Activated T-helper 1 cell treated with Interleukin-2 at 50 U/mL for 16 hours (primary cell): ENCODE data around the gene NT5C1A.

Experiments used
- DNase-seq: peaks from one replicate; pipeline ENCODE4 v3.0.0-alpha.2; 2020; ENCODE audit warnings: low read depth

Gene NT5C1A

DNA sequence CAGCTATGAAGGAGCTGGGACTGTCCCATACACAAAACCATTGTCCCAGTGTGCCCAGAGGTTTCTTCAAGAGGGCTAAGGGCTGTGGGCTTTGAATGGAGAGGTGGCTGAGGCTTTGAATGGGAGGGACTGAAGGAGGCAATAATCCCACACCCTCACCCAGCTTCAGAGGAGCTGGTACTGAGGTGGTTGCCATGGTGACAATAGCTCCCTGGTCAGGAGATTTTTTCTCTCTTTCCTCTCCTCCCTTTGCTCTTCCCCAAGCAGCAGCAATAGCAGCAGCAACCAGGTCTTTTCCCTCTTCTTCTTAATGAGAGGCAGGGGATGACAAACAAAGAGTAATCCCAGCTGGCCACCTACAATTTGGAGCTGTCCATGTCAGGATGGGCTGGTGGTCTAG lies 17.7 kb upstream of the NT5C1A start:
- DNase-seq, result no peak

DNA sequence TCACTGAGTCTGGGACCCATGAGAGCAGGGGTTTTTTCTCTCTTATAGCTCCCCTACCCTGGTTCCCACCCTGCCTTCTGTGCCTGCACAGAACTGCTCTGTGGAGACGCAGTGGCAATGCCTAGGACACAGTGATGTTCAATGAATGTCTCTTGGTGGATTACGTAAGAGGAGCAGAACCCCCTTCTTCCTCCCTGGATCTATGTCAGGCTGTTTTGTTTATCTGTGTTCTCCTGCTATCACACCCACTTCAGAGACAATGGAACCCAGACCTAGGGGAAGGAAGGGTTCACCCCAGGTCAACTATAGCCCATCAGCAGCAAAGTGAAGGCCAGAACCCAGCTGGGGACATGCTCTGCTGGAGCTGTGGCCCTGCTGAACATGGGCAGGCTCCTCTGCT lies 17.3 kb upstream of the NT5C1A start:
- DNase-seq, result no peak

DNA sequence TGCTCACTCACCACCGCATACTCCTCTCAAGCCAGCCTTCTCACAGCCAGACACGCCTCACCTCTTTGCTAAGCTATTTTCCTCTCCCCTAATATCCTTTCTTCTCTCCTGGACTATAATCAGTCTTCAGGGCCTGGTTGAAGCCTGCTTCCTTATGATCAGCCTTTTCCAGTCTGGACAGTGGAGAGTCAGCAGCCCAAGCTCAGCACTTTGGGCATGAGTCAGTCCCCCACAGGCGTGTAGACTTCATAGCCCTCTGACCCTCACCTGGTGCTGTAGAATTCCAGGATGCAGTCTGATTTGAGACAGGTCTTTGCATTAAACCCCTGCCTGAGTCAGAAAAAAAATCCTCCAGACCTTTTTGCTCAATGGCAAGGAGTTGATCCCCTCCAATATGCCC lies 16.8 kb upstream of the NT5C1A start:
- DNase-seq, result no peak

DNA sequence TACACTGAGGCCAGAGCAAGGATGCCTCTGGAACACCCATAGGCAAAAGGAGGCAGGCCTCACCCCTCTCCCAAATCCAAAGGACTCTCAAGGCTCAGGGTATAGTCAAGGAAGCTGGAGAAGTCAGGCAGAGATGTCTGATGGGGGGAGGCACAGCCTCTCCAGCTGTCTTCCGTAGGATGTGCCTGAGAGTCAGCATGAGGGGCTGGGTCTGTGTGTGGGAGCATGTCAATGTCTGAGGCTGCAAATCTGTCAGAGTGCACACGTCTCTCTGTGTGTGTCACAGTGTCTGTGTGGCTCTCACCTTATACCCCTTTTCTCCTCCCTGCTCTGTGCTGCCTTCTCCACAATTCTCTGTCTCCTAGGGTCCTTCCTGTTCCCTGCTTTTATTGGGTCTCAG lies 15.3 kb upstream of the NT5C1A start:
- DNase-seq, result no peak

DNA sequence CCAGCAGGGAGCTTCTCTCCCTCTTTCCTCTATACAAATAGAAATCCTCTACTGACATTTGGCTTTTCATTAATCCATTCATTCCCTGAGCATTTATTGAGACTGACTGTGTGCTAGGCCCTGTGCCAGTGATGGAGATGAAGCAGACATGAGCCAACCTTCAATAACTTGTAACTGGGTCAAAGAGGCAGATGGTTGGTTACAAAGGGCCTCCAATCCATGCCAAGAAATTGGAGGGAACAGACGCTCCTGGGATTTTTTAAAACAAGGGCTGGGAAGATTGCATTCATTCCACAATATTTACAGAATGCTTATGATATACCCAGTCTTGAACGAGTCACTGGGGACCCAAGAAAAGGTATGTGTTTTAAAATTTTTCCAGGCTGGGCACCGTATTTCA lies 13.2 kb upstream of the NT5C1A start:
- DNase-seq, result no peak

DNA sequence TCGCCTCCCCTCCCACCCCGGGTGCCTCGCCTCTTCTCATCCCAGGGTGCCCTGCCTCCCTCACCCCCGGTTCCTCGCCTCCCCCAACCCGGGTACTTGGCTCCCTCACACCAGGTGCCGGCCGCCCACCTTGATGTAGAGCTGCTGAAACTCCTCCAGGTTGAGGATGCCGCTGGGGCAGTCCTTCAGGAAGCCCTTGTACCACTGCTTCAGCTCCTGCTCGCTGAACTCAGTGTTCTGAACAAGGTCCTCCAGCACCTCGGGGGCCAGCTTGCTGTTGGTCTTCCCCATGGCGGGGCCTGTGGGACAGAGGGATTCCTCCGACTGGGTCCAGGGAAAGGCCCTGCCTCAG lies 12.4 kb upstream of the NT5C1A start:
- no peak for DNase-seq

DNA sequence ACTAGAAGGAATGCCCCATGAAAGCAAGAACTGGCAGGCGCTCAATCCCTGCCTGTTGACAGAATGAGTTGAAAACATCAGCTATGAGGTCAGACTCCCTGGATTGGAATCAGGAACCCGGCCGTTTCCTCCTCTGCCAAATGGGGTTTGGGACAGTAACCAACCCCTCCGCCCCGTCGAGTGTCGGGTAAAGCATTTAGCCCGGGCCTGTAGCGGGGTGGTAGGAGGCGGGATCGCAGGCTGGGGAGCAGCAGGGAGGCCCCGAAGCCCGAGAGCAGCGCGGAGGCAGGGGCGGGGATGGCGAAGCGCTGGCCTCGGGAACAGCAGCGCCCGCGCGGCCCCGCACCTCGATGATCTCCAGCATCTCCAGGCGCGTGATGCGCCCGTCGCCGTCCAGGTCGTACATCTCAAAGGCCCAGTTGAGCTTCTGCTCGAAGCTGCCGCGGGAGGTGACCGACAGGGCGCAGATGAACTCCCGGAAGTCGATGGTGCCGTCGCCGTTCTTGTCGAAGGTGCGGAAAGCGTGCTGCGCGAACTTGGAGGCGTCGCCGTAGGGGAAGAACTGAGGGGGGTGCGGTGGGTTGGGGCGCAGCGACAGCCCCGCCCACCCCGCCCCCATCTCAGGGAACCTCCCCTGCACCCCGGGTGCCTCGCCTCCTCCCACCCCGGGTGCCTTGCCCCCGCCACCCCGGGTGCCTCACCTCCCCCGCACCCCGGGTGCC lies 11.8 kb upstream of the NT5C1A start:
- DNase-seq, result no peak

DNA sequence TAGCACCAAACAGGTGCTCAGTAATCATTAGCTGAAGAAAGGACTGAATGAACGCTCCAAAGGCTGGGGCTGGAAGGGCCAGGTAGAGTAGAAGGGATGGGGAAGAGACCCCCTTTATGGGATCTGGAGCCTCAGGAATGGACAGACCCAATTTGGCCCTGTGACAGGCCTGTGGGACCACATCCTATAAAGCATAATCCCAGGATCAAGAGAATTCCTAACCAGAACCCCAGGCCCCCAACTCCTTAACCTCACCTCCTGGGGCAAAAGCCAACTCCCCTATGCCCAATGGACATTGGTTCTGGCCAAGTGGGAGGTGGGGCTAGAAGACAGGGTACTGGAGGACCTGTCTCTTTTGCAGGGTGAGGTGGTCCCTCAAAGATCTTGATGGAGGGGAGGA lies 10.1 kb upstream of the NT5C1A start:
- DNase-seq, result no peak

DNA sequence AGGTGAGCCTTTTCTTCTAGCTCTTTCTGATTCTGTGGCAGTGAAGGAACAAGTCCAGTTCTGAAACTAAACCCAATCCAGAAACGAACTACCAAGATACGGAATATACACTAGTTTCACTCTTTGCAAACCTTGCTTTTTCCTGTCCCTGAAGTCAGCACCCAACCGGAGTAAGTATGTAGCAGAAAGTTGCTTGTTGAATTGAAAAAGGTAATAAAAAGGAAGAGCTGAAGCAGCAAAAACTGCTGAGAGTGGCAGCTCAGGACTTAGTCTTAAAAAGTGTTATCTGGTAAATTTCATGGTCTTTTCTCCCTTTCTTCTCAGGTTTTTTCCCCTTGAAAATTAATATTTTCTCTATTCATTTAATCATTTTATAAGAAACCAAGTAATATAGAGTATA lies 9.4 kb upstream of the NT5C1A start:
- no peak for DNase-seq

DNA sequence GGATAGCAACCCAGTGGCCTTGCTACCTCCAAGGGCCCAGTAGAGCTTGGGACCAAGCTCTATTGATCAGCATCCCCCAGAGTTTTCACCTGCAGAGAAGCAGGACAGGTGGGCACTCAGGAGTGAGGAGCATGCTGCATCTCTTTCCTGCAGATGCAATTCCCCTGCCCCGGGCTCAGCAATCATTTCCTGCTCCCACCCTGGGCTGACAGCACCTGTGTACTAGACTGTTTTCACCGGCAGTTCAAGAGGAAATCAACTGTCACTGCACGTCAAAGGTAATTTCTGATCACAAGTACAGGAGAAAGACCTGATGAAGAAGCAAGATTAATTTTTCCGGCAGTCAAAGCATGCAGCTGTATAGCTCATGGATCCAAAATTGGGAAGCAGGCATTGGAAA lies 8.8 kb upstream of the NT5C1A start:
- DNase-seq, result no peak

DNA sequence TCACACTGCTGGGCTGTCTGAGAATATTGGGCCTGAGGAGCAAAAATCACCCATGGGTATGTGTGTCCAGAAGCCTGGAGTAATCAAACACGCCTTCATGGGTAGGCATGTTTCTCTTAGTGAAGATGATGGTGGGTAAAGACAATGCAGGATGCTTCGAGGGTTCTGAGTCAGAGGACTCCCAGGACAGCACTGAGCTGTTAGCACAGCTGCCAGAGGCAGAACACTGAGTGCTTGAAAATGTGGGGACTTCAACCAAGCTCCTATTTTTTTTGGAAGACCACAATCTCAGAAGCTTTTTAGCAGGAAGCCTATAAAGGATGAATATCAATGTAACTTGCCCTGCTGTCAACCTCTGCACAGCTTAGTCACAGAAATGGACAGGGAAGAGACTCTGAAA lies 7.9 kb upstream of the NT5C1A start:
- DNase-seq, result no peak

DNA sequence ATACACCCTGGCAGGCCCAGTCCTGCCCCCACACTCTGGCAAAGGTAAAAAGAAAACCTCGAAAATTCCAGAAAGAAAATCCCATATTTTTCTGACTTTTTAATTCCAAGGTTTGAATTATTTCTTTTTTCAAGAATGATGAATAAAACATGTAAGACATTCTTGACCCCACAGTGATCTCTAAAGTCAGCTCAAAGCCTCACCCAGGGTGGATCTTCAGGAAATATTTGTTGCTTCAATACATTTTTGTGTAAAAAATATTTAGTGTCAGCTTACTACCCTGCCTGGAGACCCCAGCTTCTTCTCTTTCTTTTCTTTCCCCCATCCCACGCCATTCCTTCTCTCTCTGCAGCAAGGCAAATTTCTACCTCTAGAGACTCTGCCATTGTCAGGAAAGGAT lies 7.0 kb upstream of the NT5C1A start:
- DNase-seq, result no peak

DNA sequence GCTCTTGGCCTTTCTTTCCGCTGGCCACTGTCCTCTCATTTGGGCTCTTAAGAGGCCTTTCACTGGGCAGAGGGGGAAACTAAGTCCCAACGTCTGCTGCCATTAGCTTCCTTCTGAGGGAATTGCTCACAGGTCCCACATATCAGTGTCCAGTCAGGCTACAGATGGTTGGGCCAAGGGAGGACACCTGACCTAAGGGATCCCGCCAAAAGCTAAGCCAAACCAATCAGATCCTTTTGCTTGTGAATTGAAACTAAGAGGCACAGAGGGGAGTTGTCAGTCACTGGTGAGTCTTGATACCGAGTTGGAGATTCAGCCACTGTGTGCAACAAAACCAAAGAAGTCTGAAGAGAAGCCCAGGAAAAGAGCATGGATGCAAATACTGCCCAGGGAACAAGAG lies 5.7 kb upstream of the NT5C1A start:
- DNase-seq, result no peak

DNA sequence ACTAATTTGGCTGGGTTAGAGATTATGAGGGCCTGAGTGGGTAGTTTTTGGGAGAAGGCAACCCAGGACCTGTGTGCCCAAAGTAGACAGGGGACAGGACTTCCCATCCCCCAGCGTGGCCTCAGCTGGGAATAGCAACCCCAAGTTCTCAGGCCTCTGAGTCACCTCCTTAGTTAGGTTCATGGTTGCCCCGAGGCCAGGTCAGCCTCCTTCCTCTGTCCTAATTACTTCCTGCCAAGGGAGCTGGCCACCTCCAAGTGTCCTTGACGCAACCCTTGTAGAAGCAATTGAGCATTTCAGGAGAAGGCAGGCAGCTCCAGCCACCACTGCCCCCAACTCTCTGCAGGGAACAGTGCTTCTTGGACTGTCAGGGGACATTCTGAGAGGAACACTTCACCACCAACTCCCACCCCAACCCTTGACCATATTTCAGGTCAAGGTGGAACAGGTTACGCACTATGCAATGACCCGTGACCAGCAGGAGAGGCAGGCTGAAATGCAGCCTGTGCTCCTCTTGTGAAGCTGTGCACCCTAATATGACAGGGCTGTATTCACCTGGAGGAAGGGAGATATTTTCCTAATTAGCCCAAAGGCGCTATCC lies 5.1 kb upstream of the NT5C1A start:
- DNase-seq, result no peak

DNA sequence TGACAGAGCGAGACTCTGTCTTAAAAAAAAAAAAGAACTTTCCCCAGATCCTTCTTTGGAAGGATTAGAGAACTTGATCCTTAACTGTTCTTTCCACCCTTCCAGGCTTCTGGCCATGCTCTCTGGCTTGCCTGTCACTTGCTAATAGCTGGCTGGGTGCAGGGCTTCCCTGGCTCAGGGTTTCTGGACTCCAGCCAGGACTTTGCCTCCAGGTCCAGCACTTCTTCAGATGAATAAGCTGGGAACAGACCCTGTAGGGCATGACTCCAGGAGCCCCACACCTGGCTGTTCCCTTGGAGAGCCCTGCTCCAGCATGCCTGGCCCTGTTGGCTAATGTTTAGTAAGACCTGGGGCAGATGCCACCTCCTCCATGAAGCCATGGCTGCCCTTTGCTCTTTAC lies 3.3 kb upstream of the NT5C1A start:
- no peak for DNase-seq

DNA sequence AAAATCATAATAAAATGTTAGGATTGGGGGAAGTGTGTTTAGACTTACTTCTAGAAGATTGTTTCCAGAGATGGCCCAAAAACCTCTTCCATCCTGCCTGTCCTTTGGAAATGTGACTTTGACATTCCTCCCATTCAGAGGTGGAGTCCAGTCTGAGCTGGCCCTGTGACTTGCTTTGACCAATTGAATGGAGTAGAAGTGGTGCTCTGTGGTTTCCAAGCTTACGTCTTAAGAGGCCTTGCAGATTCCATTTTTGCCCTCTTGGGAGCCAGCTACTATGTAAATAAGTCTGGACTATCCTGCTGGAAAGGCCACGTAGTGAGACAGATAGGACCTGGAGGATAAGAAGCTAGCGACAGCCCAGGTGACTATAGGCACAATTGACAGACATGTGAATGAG lies 1.3 kb upstream of the NT5C1A start:
- DNase-seq, result no peak

DNA sequence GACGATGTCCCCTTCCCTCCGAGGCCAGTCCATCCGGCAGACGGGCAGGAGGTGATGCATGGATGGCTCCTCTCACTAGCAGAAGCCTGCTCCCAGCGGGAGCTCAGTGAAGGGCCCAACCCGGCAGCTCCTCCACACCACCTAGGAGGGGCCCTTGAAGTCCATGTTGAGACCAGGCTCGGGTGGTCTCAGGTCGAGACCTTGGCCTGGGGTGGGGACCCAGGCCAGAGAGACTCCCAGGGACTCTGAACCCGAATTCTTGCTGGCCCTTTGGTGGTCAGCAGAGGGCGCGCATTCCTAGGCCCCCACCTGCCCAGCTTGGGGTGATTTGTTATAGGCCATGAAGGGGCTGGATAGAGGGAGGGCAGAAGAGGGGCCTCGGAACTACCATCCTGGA lies 642 bp upstream of the NT5C1A start:
- DNase-seq, result no peak

DNA sequence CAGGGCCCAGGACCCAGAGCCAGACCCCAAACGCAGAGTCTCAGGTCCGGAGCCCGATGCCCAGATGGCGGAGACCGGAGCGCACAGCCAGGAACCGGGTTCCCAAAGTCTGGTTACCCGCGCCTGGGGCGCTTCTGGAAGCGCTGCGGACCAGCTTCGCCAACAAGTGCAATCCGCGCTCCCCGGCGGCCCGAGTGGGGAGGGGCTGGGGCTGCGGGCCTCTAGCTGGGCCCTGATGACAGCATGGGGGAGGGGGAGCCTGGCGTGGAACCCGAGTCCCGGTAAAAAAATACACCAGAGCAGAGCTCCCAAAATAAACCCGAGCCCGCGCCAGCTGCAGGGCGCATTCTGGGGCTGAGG lies 494 bp downstream of the NT5C1A start:
- DNase-seq, result no peak

DNA sequence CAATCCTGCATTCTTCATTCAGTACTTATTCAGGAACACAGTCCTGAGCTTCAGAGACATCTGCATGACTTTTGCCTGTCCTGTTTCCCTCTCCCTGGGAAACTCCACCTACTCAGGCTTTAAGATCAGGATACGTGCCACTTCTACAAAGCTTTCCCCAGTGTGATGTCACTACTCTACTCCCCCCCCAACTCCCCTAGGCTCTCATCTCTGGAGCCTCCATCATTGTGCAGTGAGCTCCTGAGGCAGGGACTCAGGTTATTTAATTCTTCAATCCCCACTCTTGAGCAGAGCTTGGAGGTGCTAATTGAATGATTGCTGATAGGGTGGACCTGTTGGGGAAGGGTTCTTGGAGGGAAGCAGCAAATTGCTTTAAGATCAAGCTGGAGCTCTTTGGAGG lies 1.2 kb downstream of the NT5C1A start:
- DNase-seq, result no peak

DNA sequence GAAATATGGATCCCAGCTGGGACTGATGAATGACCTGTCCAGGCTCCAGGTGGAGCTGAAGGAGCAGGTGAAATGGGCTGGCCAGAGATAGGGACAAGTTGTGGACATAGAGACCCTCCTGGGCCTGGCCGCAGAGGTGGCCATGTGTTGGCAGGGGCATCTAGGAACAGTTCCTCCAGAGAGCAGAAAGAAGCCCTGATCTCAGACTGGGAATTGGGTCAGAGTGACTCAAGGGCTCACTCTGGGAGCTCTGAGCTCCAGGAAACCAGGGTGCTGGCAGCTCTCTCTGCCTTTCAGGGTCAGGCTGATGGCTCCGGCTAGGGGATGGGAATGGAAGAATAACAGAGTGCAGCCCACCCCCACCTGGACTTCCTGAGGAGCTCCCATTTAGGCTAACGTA lies 3.0 kb downstream of the NT5C1A start:
- no peak for DNase-seq

DNA sequence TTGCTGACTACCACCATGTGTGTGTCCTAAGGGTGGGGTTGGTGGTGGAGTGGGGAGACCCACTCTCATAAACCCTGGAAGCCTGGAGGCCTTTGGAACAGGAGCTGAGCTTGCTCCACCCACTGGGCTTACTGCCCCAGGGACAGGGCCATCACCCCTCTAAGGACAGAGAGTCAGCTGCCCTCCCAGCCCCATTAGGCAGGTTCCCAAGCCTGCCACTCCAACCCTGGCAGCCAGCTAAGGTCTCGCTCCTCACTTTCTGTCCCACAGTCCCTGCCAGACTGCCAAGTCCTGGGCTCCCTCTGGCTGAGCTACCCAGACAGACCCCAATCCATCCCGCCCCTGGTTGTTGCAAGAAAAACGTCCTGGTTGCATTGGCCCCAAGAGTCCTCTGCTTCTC lies 3.8 kb downstream of the NT5C1A start:
- no peak for DNase-seq

DNA sequence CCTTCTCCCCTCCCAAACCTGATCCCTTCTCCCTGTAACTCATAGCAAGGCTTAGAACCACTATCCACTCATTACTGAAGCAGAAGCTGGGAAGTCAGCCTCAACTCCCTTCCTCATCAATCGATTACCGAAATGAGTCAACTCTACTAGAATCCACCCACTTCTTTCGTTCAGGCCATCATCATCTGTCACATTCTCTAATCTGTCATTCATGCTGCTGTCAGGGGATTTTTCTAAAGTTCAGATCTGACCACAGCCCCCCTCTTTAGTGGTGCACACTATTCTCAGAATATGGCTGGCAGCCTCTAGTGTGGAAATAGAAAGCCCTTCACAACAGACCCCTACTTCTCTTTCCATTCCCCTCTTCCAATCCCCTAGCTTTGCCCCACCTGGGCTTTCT lies 5.1 kb downstream of the NT5C1A start:
- DNase-seq, result no peak

DNA sequence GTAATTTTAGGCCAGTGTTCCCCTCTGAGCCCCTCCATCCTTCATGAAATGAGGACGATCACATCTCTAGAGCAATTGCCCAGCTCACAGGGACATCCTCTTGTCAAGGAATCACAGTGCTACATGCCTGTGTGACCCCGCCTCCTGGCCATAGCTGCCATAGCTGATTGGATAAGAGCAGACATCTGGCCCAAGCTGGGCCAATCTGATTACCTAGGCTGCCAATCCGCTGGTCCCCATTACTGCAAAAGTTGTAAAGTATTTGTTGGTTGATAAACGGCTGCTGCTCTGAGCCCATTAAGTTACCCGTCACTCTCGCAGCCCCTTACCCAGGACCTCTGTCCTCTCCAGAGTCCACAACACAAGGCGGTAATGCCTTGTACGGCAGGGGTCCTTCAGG lies 8.3 kb downstream of the NT5C1A start:
- no peak for DNase-seq

DNA sequence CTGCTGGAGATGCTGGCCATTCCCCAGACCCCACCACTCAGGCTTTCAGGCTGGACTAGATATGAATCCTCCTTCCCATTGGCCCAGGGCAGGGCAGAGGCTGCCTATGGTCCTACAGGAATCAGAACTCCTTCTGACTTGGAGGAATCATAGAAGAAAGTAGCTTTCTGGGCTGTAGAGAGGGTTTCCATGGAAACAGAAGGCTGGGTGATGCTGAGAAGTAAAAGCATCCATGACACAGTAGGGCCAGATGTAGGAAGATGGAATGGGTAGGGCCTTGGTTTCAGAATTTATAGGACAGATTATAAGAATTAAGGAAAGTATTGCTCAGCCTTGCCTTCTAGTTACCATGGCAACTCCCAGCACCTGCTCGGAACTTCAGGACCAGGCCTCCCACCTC lies 9.0 kb downstream of the NT5C1A start:
- no peak for DNase-seq

DNA sequence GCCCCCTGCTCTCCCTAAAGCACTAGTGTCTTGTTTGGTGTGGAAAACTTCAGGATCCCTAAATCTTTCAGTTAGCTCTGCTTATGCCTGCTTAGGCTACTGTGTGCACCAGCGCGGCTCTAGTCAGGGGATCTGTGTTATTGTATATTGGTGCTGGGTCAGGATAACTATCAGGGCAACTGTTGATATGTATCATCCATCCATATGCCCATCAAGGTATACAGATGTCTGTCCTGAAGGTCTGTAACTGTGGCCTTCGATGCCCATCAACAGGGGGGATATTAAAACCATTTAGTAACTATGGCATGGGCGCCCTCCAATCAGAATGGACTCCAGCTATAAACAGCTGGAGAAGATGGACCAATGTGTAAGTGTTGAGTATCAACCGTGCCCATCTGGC lies 12.4 kb downstream of the NT5C1A start:
- no peak for DNase-seq
